Measurements from ENCODE around the gene TRPM4. TPM values are rescaled to one million over a fixed set of nuclear protein-coding genes. Genes with fewer than 3 reads are reported as not detected.
"Not testable (repeated sequence)": the region's sequence is repeated elsewhere in the genome, so short reads cannot be mapped to it uniquely, and the experiment has no call there.

Gene TRPM4
- polyA plus RNA-seq, 1 donor (not counting 4 experiments of a cell fraction or from before 2014, with no cell fraction given), result 16.1 TPM

DNA sequence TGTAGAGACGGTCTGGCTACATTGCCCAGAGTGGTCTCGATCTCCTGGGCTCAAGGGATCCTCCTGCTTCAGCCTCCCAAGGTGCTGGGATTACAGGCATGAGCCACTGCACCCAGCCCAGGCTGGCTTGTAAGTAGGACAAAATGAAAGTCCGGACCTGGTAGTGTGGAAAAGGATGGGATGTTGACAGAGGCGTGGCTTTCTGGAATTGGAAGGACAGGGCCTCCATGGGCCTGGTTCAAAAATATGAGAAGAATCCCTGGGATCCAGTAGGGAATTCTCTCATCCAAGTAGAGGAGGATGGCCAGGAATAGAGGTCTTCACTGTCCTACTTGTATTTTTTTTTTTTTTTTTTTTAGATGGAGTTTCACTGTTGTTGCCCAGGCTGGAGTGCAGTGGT lies 64.9 kb downstream of the TRPM4 start:
- H2AFZ ChIP-seq (ENCODE audit: control insufficient read depth, low read length), result no peak overlapping the region
- no peak overlapping the region for H3K27ac ChIP-seq (ENCODE audit: control insufficient read depth, insufficient read depth, low read length)
- no peaks in the 10 kb centered on the region for H3K9me1 ChIP-seq (ENCODE audit: control insufficient read depth, extremely low read depth, insufficient read depth, low read length)
- H3K36me3 ChIP-seq (ENCODE audit: control insufficient read depth in 2 of 2, extremely low read depth in 1 of 2, insufficient read depth in 2 of 2, low read length in 2 of 2), result no peaks in the 10 kb centered on the region
- H3K27me3 ChIP-seq (ENCODE audit: control insufficient read depth, extremely low read depth, insufficient read depth, low read length), result no peaks in the 10 kb centered on the region
- FAIRE-seq (no peak), DNase-seq (ENCODE audit: low read depth, low spot score) (no peak)
- H3K9me3 ChIP-seq (ENCODE audit: control insufficient read depth, low read depth, low read length), result no peaks in the 10 kb centered on the region
- H3K79me2 ChIP-seq (ENCODE audit: control insufficient read depth, insufficient read depth, low read length), result no peaks in the 10 kb centered on the region
- no peak overlapping the region for H3K4me3 ChIP-seq (ENCODE audit: control insufficient read depth in 2 of 3, extremely low read depth in 1 of 3, insufficient read depth in 2 of 3, low read depth in 1 of 3, low read length in 3 of 3)
- no peak overlapping the region for H3K9ac ChIP-seq (ENCODE audit: control insufficient read depth, extremely low read depth, insufficient read depth, low read length)
- no peak for TF ChIP-seq EZH2 (IDR thresholded peaks at IDR 0.05; ENCODE audit: low read length)
- TF ChIP-seq, protein P1, sequence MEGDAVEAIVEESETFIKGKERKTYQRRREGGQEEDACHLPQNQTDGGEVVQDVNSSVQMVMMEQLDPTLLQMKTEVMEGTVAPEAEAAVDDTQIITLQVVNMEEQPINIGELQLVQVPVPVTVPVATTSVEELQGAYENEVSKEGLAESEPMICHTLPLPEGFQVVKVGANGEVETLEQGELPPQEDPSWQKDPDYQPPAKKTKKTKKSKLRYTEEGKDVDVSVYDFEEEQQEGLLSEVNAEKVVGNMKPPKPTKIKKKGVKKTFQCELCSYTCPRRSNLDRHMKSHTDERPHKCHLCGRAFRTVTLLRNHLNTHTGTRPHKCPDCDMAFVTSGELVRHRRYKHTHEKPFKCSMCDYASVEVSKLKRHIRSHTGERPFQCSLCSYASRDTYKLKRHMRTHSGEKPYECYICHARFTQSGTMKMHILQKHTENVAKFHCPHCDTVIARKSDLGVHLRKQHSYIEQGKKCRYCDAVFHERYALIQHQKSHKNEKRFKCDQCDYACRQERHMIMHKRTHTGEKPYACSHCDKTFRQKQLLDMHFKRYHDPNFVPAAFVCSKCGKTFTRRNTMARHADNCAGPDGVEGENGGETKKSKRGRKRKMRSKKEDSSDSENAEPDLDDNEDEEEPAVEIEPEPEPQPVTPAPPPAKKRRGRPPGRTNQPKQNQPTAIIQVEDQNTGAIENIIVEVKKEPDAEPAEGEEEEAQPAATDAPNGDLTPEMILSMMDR (optimal IDR thresholded peaks at IDR 0.05 in 1 of 3, IDR thresholded peaks at IDR 0.05 in 1 of 3, conservative IDR thresholded peaks at IDR 0.05 in 1 of 3; ENCODE audit: extremely low read depth in 1 of 3, insufficient read depth in 2 of 3, low read length in 3 of 3), result no peak
- H3K4me1 ChIP-seq (ENCODE audit: control insufficient read depth, extremely low read depth, insufficient read depth, low read length), result no peaks in the 10 kb centered on the region
- dilution Hi-C loops (cut with MboI; ENCODE audit: extremely low pct_ligation_motif_present, low sequenced_read_pairs), result no loop called here
- H3K4me2 ChIP-seq (ENCODE audit: control insufficient read depth, extremely low read depth, insufficient read depth, low read depth, low read length), result no peak overlapping the region
- no peaks in the 10 kb centered on the region for H4K20me1 ChIP-seq (ENCODE audit: control insufficient read depth, extremely low read depth, insufficient read depth, low read length)

DNA sequence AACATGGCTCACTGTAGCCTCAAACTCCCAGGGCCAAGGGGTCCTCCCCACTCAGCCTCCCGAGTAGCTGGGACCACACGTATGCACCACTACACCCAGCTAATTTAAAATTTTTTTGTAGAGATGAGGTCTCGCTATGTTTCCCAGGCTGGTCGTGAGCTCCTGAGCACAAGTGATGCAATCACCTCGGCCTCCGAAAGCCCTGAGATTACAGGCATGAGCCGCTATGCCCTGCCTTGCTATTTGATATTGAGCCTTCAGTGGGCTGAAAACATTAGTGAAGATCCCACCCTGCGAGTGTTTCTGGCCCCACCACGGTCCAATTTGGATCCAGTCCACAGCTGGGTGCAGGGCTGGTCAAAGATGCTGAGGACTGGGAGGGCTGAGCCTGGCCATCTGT lies 65.9 kb downstream of the TRPM4 start:
- Histone ChIP-seq H3K9ac (ENCODE audit: control insufficient read depth, extremely low read depth, insufficient read depth, low read length) (no peak overlapping the region), H3K79me2 (ENCODE audit: control insufficient read depth, insufficient read depth, low read length) (no peaks in the 10 kb centered on the region), H2AFZ (ENCODE audit: control insufficient read depth, low read length) (no peak overlapping the region), H4K20me1 (ENCODE audit: control insufficient read depth, extremely low read depth, insufficient read depth, low read length) (no peaks in the 10 kb centered on the region), H3K9me3 (ENCODE audit: control insufficient read depth, low read depth, low read length) (no peaks in the 10 kb centered on the region), H3K9me1 (ENCODE audit: control insufficient read depth, extremely low read depth, insufficient read depth, low read length) (no peaks in the 10 kb centered on the region), H3K27ac (ENCODE audit: control insufficient read depth, insufficient read depth, low read length) (no peak overlapping the region), H3K4me1 (ENCODE audit: control insufficient read depth, extremely low read depth, insufficient read depth, low read length) (no peaks in the 10 kb centered on the region), H3K4me2 (ENCODE audit: control insufficient read depth, extremely low read depth, insufficient read depth, low read depth, low read length) (no peak overlapping the region), H3K4me3 (ENCODE audit: control insufficient read depth in 2 of 3, extremely low read depth in 1 of 3, insufficient read depth in 2 of 3, low read depth in 1 of 3, low read length in 3 of 3) (no peak overlapping the region), H3K27me3 (ENCODE audit: control insufficient read depth, extremely low read depth, insufficient read depth, low read length) (no peaks in the 10 kb centered on the region), H3K36me3 (ENCODE audit: control insufficient read depth in 2 of 2, extremely low read depth in 1 of 2, insufficient read depth in 2 of 2, low read length in 2 of 2) (no peaks in the 10 kb centered on the region)
- DNase-seq (ENCODE audit: low read depth, low spot score) (no peak), FAIRE-seq (no peak)
- no peak for TF ChIP-seq EZH2 (IDR thresholded peaks at IDR 0.05; ENCODE audit: low read length)
- TF ChIP-seq, protein P1 (optimal IDR thresholded peaks at IDR 0.05 in 1 of 3, IDR thresholded peaks at IDR 0.05 in 1 of 3, conservative IDR thresholded peaks at IDR 0.05 in 1 of 3; ENCODE audit: extremely low read depth in 1 of 3, insufficient read depth in 2 of 3, low read length in 3 of 3), result no peak
- dilution Hi-C loops (cut with MboI; ENCODE audit: extremely low pct_ligation_motif_present, low sequenced_read_pairs), result no loop called here

DNA sequence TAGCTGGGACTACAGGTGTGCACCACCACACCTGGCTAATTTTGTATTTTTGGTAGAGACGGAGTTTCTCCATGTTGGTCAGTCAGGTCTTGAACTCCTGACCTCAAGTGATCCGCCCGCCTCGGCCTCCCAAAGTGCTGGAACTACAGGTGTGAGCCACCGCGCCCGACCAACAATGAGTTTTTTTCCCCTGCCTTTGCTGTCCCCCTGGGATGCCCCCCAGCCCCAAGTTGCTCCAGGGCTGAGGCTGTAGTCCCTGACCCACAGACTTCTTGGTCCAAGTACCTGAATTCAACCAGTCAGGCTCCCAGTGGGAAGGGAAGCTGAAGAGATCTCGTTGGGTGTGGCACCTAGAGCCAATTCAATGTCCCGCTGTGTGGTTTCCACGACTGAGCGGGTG lies 66.8 kb downstream of the TRPM4 start:
- FAIRE-seq; dilution Hi-C loops (cut with MboI; ENCODE audit: extremely low pct_ligation_motif_present, low sequenced_read_pairs); H3K4me1 ChIP-seq (ENCODE audit: control insufficient read depth, extremely low read depth, insufficient read depth, low read length); H3K27me3 ChIP-seq (ENCODE audit: control insufficient read depth, extremely low read depth, insufficient read depth, low read length); H4K20me1 ChIP-seq (ENCODE audit: control insufficient read depth, extremely low read depth, insufficient read depth, low read length); H3K36me3 ChIP-seq (ENCODE audit: control insufficient read depth in 2 of 2, extremely low read depth in 1 of 2, insufficient read depth in 2 of 2, low read length in 2 of 2); H3K79me2 ChIP-seq (ENCODE audit: control insufficient read depth, insufficient read depth, low read length); H3K4me2 ChIP-seq (ENCODE audit: control insufficient read depth, extremely low read depth, insufficient read depth, low read depth, low read length); H3K9me3 ChIP-seq (ENCODE audit: control insufficient read depth, low read depth, low read length); DNase-seq (ENCODE audit: low read depth, low spot score); H2AFZ ChIP-seq (ENCODE audit: control insufficient read depth, low read length); H3K9ac ChIP-seq (ENCODE audit: control insufficient read depth, extremely low read depth, insufficient read depth, low read length); H3K27ac ChIP-seq (ENCODE audit: control insufficient read depth, insufficient read depth, low read length); H3K4me3 ChIP-seq (ENCODE audit: control insufficient read depth in 2 of 3, extremely low read depth in 1 of 3, insufficient read depth in 2 of 3, low read depth in 1 of 3, low read length in 3 of 3); H3K9me1 ChIP-seq (ENCODE audit: control insufficient read depth, extremely low read depth, insufficient read depth, low read length): not testable (repeated sequence)
